GM18870 (cell line): ENCODE data around the gene STAP2.

Source experiments
- ATAC-seq: cut with Tn5 transposase; IDR thresholded peaks from one replicate; pipeline ENCODE4 v1.9.1; 2021; ENCODE audit warnings: moderate library complexity; ENCODE audit not compliant: unreplicated experiment

The STAP2 gene

GRCh38 chr19:4338441-4339355 is at the start of gene STAP2:
STAP2 (minus strand) TSS chr19:4338827; CDS start chr19:4338753, 74 bp downstream.
- no peak for ATAC-seq

- no peak for ATAC-seq
Observed at GRCh38 chr19:4386041-4386782, 47.6 kb upstream of the STAP2 start.

GRCh38 chr19:4385291-4386040 is 46.8 kb upstream of the STAP2 start:
- ATAC-seq, result no peak

- ATAC-seq, result no peak
Observed at GRCh38 chr19:4380254-4380727, 41.7 kb upstream of the STAP2 start.

GRCh38 chr19:4379383-4380253 is 41.0 kb upstream of the STAP2 start:
- no peak for ATAC-seq

GRCh38 chr19:4378886-4379285 is 40.3 kb upstream of the STAP2 start:
- no peak for ATAC-seq

- ATAC-seq, result no peak
Observed at GRCh38 chr19:4376991-4377781, 38.6 kb upstream of the STAP2 start.

- ATAC-seq, result no peak
Observed at GRCh38 chr19:4376671-4376990, 38.0 kb upstream of the STAP2 start.

GRCh38 chr19:4376028-4376670 is 37.5 kb upstream of the STAP2 start:
- no peak for ATAC-seq

- no peak for ATAC-seq
Observed at GRCh38 chr19:4375164-4376027, 36.8 kb upstream of the STAP2 start.

GRCh38 chr19:4374498-4375163 is 36.0 kb upstream of the STAP2 start:
- ATAC-seq, result no peak

- no peak for ATAC-seq
Observed at GRCh38 chr19:4373601-4374497, 35.2 kb upstream of the STAP2 start.

- no peak for ATAC-seq
Observed at GRCh38 chr19:4373013-4373367, 34.4 kb upstream of the STAP2 start.

- ATAC-seq, result no peak
Observed at GRCh38 chr19:4372165-4373012, 33.8 kb upstream of the STAP2 start.

- ATAC-seq, result no peak
Observed at GRCh38 chr19:4371247-4372164, 32.9 kb upstream of the STAP2 start.
